Measurements from ENCODE around the gene CD22. TPM values are rescaled to one million over a fixed set of nuclear protein-coding genes. Genes with fewer than 3 reads are reported as not detected.

CD22 gene
- total and polyA plus RNA-seq, 2 of the 4 experiments (the other 2 are of a cell fraction): 0.18 to 0.22 TPM

DNA sequence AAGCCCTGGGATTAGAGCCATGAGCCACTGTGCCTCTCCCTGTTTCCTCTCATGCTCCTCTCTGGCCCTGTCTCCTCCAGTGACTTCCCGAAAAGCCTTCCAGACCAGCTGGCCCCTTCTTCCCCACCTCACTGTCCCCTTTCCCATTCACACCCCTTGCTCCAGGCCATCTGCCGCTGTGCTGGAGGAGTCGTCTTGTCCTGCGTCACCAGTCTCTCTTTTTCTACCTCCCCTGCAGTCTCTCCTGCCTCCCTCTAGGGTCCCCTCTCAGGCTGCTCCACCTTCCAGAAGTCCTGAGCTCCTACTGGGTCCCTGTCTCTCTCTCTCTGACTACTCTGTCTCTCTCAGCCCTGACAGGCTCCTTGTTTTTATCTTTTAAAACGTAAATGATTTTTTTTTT, 13.4 kb downstream of the CD22 start:
- Histone ChIP-seq H4K91ac (ENCODE audit: insufficient read depth, low read depth, low read length) (no peak overlapping the region), H2AK5ac (ENCODE audit: low read depth, low read length) (no peak overlapping the region), H3K9me1 (ENCODE audit: insufficient read depth, low read length) (no peaks in the 10 kb centered on the region), H3K36me3 (ENCODE audit: control insufficient read depth, insufficient read depth, low read length) (no peaks in the 10 kb centered on the region), H2BK120ac (ENCODE audit: low read depth, low read length) (no peak overlapping the region), H3K27ac (ENCODE audit: insufficient read depth, low read length) (no peak overlapping the region), H2BK20ac (ENCODE audit: low read depth, low read length) (no peak overlapping the region), H3K4me1 (ENCODE audit: control insufficient read depth, insufficient read depth, low read length) (no peaks in the 10 kb centered on the region), H4K8ac (ENCODE audit: low read depth in 2 of 2, low read length in 2 of 2) (no peak overlapping the region), H3K56ac (ENCODE audit: extremely low read depth, insufficient read depth, low read length) (no peak overlapping the region), H3K18ac (ENCODE audit: low read depth, low read length) (no peak overlapping the region), H3K79me1 (ENCODE audit: low read depth in 1 of 2, low read length in 2 of 2) (no peaks in the 10 kb centered on the region), H3K9ac (ENCODE audit: low read depth, low read length) (no peak overlapping the region), H3K4me2 (ENCODE audit: low read depth, low read length) (no peak overlapping the region), H2BK15ac (ENCODE audit: low read depth, low read length) (no peak overlapping the region), H3K4me3 (ENCODE audit: insufficient read depth, low read depth, low read length) (no peak overlapping the region), H3K23ac (ENCODE audit: low read depth, low read length) (no peak overlapping the region), H2BK5ac (ENCODE audit: low read depth, low read length, poor library complexity, severe bottlenecking) (no peak overlapping the region), H3K4ac (ENCODE audit: low read depth, low read length) (no peak overlapping the region), H4K20me1 (ENCODE audit: insufficient read depth, low read length) (no peaks in the 10 kb centered on the region), H3K14ac (replicated peaks; ENCODE audit: low read depth, low read length) (no peak overlapping the region), H3K27me3 (ENCODE audit: control insufficient read depth, insufficient read depth, low read length) (peaks cover 3% of the 10 kb centered on the region; the same call in 1 of the 2 replicates), H3K9me3 (ENCODE audit: control insufficient read depth, insufficient read depth, low read length) (no peaks in the 10 kb centered on the region), H4K5ac (ENCODE audit: low read depth, low read length) (no peak overlapping the region), H2AFZ (replicated peaks; ENCODE audit: low read length, poor library complexity) (no peak overlapping the region), H2AK9ac (replicated peaks; ENCODE audit: low read depth, low read length, poor library complexity) (no peak overlapping the region)
- ATAC-seq (ENCODE audit: low read depth): no peak
- dilution Hi-C loops (cut with HindIII; ENCODE audit: low sequenced_read_pairs, unreplicated experiment) (no loop called here), in situ Hi-C loops (cut with MboI; ENCODE audit: low sequenced_read_pairs) (loop anchor here (25.0 kb wide), 1 partner anchor 245 kb away; the partner anchor contains the start of gene PMIS2), intact Hi-C loops (cut with micrococcal nuclease) (no loop called here)
- no CpG with 5 or more reads among the region's 5 CpGs for WGBS, 2 experiments (ENCODE audit: extremely low coverage in 2 of 2, insufficient read length in 1 of 2)
- no TSS peak for BruUV-seq (replicated peaks)
- no peak for DNase-seq
- ChIA-PET POLR2A (ENCODE audit: unreplicated experiment) (no interaction called here), CTCF (no interaction called here)
- no peak for TF ChIP-seq POLR2A (IDR thresholded peaks at IDR 0.05; ENCODE audit: low read depth, low read length)
- no peak for TF ChIP-seq SMC3 (IDR thresholded peaks at IDR 0.05; ENCODE audit: low read depth, low read length)
- no peak for TF ChIP-seq NFE2L2 (IDR thresholded peaks at IDR 0.05; ENCODE audit: low read depth, low read length)
- no peak for TF ChIP-seq CTCF (conservative IDR thresholded peaks at IDR 0.05; ENCODE audit: low read depth, low read length)
- TF ChIP-seq RCOR1 (IDR thresholded peaks at IDR 0.05; ENCODE audit: insufficient replicate concordance, low read length): no peak
- TF ChIP-seq RAD21 (IDR thresholded peaks at IDR 0.05; ENCODE audit: low read length): no peak
- TF ChIP-seq ELK1 (IDR thresholded peaks at IDR 0.05; ENCODE audit: borderline replicate concordance, low read depth, low read length): no peak
- no peak for TF ChIP-seq CHD1 (IDR thresholded peaks at IDR 0.05; ENCODE audit: low read depth, low read length)
- no peak for TF ChIP-seq MAZ (IDR thresholded peaks at IDR 0.05; ENCODE audit: borderline replicate concordance, low read depth, low read length)
- TF ChIP-seq BHLHE40 (IDR thresholded peaks at IDR 0.05; ENCODE audit: low read depth, low read length): no peak
- no peak for TF ChIP-seq RFX5 (IDR thresholded peaks at IDR 0.05; ENCODE audit: low read depth, low read length)
- TF ChIP-seq MXI1 (IDR thresholded peaks at IDR 0.05; ENCODE audit: borderline replicate concordance, low read depth, low read length): no peak

Data from IMR-90 (cell line).